ENCODE results near the gene ENTPD8. TPM values are rescaled to one million over a fixed set of nuclear protein-coding genes. Genes with fewer than 3 reads are reported as not detected.

Gene ENTPD8
- total RNA-seq, 2 experiments from 2014 or later = not detected

DNA sequence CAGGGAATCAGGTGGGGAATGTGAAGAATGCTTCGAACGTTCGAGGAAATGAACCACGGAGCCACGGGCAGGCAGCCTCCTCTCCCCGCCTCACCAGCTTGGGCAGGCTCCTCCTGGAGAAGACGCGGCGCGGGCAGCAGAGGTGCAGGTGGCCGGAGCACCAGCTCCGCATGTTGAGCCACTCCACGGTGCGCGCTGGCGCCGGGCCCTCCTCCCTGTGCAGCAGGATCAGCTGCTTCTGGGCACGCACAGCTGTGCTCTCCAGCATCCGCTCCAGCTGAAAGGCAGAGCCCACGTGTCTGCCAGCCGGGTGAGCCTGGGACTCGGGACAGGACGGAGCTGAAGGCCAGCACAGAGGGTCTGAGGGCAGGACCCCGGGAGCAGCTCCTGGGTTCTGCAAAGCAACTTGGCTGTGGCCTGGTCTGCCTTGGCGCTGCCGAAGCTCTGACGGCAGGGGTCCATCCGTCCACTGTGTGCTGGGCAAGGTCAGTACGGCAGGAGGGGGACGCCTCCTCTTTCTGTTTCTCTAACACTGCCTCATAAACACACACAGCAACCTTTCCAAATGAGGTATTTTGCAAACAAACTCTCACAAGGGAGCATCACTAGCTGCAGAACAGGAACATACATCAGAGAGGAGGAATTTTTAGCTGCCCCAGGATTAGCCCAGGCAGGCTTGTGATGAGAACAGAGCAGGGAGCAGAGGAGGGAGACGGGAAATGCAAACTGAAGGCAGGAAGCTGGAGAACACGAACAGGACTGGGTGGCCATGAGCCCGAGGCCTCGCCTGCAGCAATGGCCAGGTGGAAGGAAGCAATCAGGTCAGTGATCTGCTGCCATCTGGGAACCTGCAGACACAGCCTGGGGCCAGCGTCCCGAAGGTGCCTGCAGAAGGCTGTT lies 38.1 kb upstream of the ENTPD8 start:
- Mint-ChIP-seq H3K27ac (no peak overlapping the region), H3K36me3 (ENCODE audit: low read depth) (peaks cover 8% of the 10 kb centered on the region), H3K9me3 (peaks cover 7% of the 10 kb centered on the region), H3K4me1 (ENCODE audit: low read depth) (peaks cover 6% of the 10 kb centered on the region), H3K4me3 (no peak overlapping the region), H3K27me3 (no peaks in the 10 kb centered on the region)
- no peak overlapping the region for H3K27ac ChIP-seq (ENCODE audit: low read depth in 1 of 2, low read length in 2 of 2)
- H3K4me1 ChIP-seq (ENCODE audit: insufficient read depth, low read length) = no peaks in the 10 kb centered on the region
- TF ChIP-seq CTCF (IDR thresholded peaks at IDR 0.05) = no peak
- no peaks in the 10 kb centered on the region for H3K27me3 ChIP-seq (ENCODE audit: control insufficient read depth in 1 of 2, insufficient read depth in 2 of 2, low read length in 2 of 2)
- POLR2A ChIA-PET = no interaction called here
- no peak overlapping the region for H3K4me3 ChIP-seq (ENCODE audit: low read length)
- intact Hi-C loops (cut with DNase I, micrococcal nuclease) = no loop called here
- H3K36me3 ChIP-seq (ENCODE audit: insufficient read depth, low read length) = no peaks in the 10 kb centered on the region
- CTCF ChIA-PET = no interaction called here
- ATAC-seq (ENCODE audit: poor library complexity) (no peak), DNase-seq (peak in 1 of 14 experiments; percentile 17)
- peaks cover 7 to 21% of the 10 kb centered on the region in 2 experiments for H3K9me3 ChIP-seq (ENCODE audit: control insufficient read depth in 1 of 2, insufficient read depth in 1 of 2, low read length in 2 of 2)

GRCh38 chr9:137478613-137478961 lies 37.4 kb upstream of the ENTPD8 start:
- Histone ChIP-seq H3K27me3 (ENCODE audit: control insufficient read depth in 1 of 2, insufficient read depth in 2 of 2, low read length in 2 of 2) (no peaks in the 10 kb centered on the region), H3K9me3 (ENCODE audit: control insufficient read depth in 1 of 2, insufficient read depth in 1 of 2, low read length in 2 of 2) (peaks cover 7 to 26% of the 10 kb centered on the region in 2 experiments), H3K4me3 (ENCODE audit: low read length) (no peak overlapping the region), H3K4me1 (ENCODE audit: insufficient read depth, low read length) (no peaks in the 10 kb centered on the region), H3K36me3 (ENCODE audit: insufficient read depth, low read length) (no peaks in the 10 kb centered on the region), H3K27ac (ENCODE audit: low read depth in 1 of 2, low read length in 2 of 2) (no peak overlapping the region)
- ATAC-seq (ENCODE audit: poor library complexity) (no peak), DNase-seq (peak in 1 of 14 experiments; percentile 7)
- H3K27me3 Mint-ChIP-seq = no peaks in the 10 kb centered on the region
- peaks cover 6% of the 10 kb centered on the region for H3K4me1 Mint-ChIP-seq (ENCODE audit: low read depth)
- CTCF ChIA-PET = no interaction called here
- H3K27ac Mint-ChIP-seq = no peak overlapping the region
- H3K9me3 Mint-ChIP-seq = peaks cover 7% of the 10 kb centered on the region
- TF ChIP-seq CTCF (IDR thresholded peaks at IDR 0.05) = no peak
- H3K4me3 Mint-ChIP-seq = no peak overlapping the region
- intact Hi-C loops (cut with DNase I, micrococcal nuclease) = no loop called here
- POLR2A ChIA-PET = no interaction called here
- H3K36me3 Mint-ChIP-seq (ENCODE audit: low read depth) = peaks cover 9% of the 10 kb centered on the region

DNA sequence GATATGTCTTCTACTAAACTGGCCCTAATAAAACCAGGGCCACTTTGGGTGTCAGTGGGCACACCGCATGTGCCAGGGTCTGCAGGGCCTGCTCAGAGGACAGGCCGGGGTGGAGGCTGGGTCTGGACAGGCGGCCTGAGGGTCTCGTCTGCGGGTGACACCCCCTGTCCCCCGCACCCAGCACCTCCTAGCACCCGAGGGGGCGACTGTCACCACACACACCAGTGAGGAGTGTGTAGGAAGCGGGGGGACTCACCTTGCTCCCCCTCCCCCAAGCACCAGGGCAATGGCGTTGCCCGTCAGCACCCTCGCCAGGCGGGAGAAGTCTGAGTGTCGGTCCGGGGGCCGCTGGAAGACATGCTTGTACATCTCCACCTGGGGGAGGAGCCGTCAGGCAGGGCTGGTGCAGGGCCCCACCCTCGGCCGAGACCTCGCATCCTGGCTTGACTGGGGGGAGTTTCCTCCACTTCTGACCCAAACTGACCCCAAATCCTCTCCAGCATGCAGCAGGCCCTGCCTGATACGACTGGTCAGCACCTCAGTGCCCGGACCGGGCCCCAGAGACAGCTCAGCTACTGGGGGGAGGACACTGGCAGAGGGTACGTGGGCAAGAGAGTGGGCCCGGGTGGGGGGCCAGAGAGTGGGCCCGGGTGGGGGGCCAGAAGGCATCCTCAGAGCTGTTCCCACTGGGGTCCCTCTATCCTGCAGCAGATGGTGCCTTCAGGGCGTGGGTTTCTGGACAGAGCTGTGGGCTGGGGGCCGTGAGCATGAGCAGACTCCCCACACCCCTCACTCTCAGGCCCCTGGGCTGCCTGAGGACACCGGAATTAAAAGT lies 36.8 kb upstream of the ENTPD8 start:
- peaks cover 7 to 26% of the 10 kb centered on the region in 2 experiments for H3K9me3 ChIP-seq (ENCODE audit: control insufficient read depth in 1 of 2, insufficient read depth in 1 of 2, low read length in 2 of 2)
- H3K27ac ChIP-seq (ENCODE audit: low read depth in 1 of 2, low read length in 2 of 2) = no peak overlapping the region
- H3K9me3 Mint-ChIP-seq = peaks cover 7% of the 10 kb centered on the region
- DNase-seq (peak in 1 of 14 experiments; percentile 18), ATAC-seq (ENCODE audit: poor library complexity) (no peak)
- no peak overlapping the region for H3K4me3 Mint-ChIP-seq
- H3K36me3 ChIP-seq (ENCODE audit: insufficient read depth, low read length) = no peaks in the 10 kb centered on the region
- peaks cover 6% of the 10 kb centered on the region for H3K4me1 Mint-ChIP-seq (ENCODE audit: low read depth)
- CTCF ChIA-PET = no interaction called here
- no peak overlapping the region for H3K27ac Mint-ChIP-seq
- no peaks in the 10 kb centered on the region for H3K27me3 ChIP-seq (ENCODE audit: control insufficient read depth in 1 of 2, insufficient read depth in 2 of 2, low read length in 2 of 2)
- H3K4me1 ChIP-seq (ENCODE audit: insufficient read depth, low read length) = no peaks in the 10 kb centered on the region
- H3K36me3 Mint-ChIP-seq (ENCODE audit: low read depth) = peaks cover 9% of the 10 kb centered on the region
- no peak for TF ChIP-seq CTCF (IDR thresholded peaks at IDR 0.05)
- H3K27me3 Mint-ChIP-seq = no peaks in the 10 kb centered on the region
- intact Hi-C loops (cut with DNase I, micrococcal nuclease) = no loop called here
- POLR2A ChIA-PET = no interaction called here
- no peak overlapping the region for H3K4me3 ChIP-seq (ENCODE audit: low read length)

All from CD4-positive, alpha-beta T cell (primary cell).